Fibroblast of lung (primary cell): ENCODE data around the gene ADNP. TPM values are rescaled to one million over a fixed set of nuclear protein-coding genes. Genes with fewer than 3 reads are reported as not detected.

Experiments used
- DNase-seq, 2 donors: peaks; one replicate each; pipeline versions ENCODE4 v3.0.0 to v3.0.0-alpha.2; 2010; ENCODE audit warnings: low read depth in 2 of 2
- H2AFZ ChIP-seq: 2 replicates; pipeline ENCODE4 v1.5.1; 2012; ENCODE audit warnings: low read length, control low read depth, inconsistent platforms
- H3K27ac ChIP-seq: 2 replicates; pipeline ENCODE4 v1.5.1; 2011; ENCODE audit warnings: low read length, control low read depth; ENCODE audit not compliant: insufficient read depth
- H3K27me3 ChIP-seq: 2 replicates; pipeline ENCODE4 v1.5.1; 2011; ENCODE audit warnings: mild to moderate bottlenecking, low read length; ENCODE audit not compliant: control insufficient read depth, insufficient read depth
- H3K36me3 ChIP-seq: 2 replicates; pipeline ENCODE4 v1.5.1; 2011; ENCODE audit warnings: low read length; ENCODE audit not compliant: control insufficient read depth, insufficient read depth
- H3K4me1 ChIP-seq: 2 replicates; pipeline ENCODE4 v1.5.1; 2011; ENCODE audit warnings: low read length; ENCODE audit not compliant: control insufficient read depth, insufficient read depth; ENCODE audit errors: extremely low read depth
- H3K4me2 ChIP-seq: 2 replicates; pipeline ENCODE4 v1.5.1; 2011; ENCODE audit warnings: low read length, control low read depth; ENCODE audit not compliant: insufficient read depth; ENCODE audit errors: extremely low read depth
- H3K4me3 ChIP-seq, 4 experiments: fragments of 200-600 bp in 1 of 4; sonication (generic) in 1 of 4; replicated peaks in 1 of 4; 2 replicates each; pipeline ENCODE4 v1.5.1; 2011 to 2016; ENCODE audit warnings: low read length in 4 of 4, low read depth in 3 of 4, mild to moderate bottlenecking in 3 of 4, control low read depth in 2 of 4, inconsistent platforms in 1 of 4, mixed read lengths in 1 of 4; ENCODE audit not compliant: insufficient read depth in 1 of 4; ENCODE audit errors: control extremely low read depth in 1 of 4
- H3K79me2 ChIP-seq: 2 replicates; pipeline ENCODE4 v1.5.1; 2012; ENCODE audit warnings: mild to moderate bottlenecking, low read length, inconsistent platforms; ENCODE audit not compliant: control insufficient read depth, insufficient read depth
- H3K9ac ChIP-seq: 2 replicates; pipeline ENCODE4 v1.5.1; 2011; ENCODE audit warnings: mild to moderate bottlenecking, low read length, control low read depth; ENCODE audit not compliant: insufficient read depth
- H3K9me3 ChIP-seq: 2 replicates; pipeline ENCODE4 v1.5.1; 2012; ENCODE audit warnings: low read depth, low read length; ENCODE audit not compliant: control insufficient read depth, insufficient read depth
- H4K20me1 ChIP-seq: 2 replicates; pipeline ENCODE4 v1.5.1; 2011; ENCODE audit warnings: low read length; ENCODE audit not compliant: control insufficient read depth, insufficient read depth; ENCODE audit errors: extremely low read depth
- EZH2 ChIP-seq: IDR thresholded peaks from 2 replicates; pipeline ENCODE4 v1.5.1; 2012; ENCODE audit warnings: low read length, control low read depth, mild to moderate bottlenecking; ENCODE audit errors: missing control alignments
- polyA plus RNA-seq, 2 donors: library from polyadenylated mRNA; depleted of rRNA in 1 of 2; stranded (reverse) in 1 of 2; unstranded in 1 of 2; fragments of >200 nt; gene quantifications; 2 replicates each; pipeline ENCODE4 v1.2.1, GENCODE V29; 2011 to 2012; ENCODE audit warnings: missing spikeins in 1 of 2
- total RNA-seq: library from RNA; depleted of rRNA; stranded (reverse); fragments of >200 nt; gene quantifications from 2 replicates; pipeline ENCODE4 v1.2.1, GENCODE V29; 2014
- TF ChIP-seq, protein P1 (sequence below), 2 donors: IDR thresholded peaks in 1 of 2; conservative IDR thresholded peaks in 1 of 2; 1 replicate in 1 of 2; 2 replicates in 1 of 2; pipeline ENCODE4 v1.5.1; 2011 to 2012; ENCODE audit warnings: low read length in 2 of 2, control low read depth in 1 of 2, inconsistent platforms in 1 of 2, low read depth in 1 of 2, mild to moderate bottlenecking in 1 of 2

Gene ADNP
- total and polyA plus RNA-seq, 2 donors (not counting 1 experiment from before 2014, with no cell fraction given): 25.7 to 40.0 TPM

DNA sequence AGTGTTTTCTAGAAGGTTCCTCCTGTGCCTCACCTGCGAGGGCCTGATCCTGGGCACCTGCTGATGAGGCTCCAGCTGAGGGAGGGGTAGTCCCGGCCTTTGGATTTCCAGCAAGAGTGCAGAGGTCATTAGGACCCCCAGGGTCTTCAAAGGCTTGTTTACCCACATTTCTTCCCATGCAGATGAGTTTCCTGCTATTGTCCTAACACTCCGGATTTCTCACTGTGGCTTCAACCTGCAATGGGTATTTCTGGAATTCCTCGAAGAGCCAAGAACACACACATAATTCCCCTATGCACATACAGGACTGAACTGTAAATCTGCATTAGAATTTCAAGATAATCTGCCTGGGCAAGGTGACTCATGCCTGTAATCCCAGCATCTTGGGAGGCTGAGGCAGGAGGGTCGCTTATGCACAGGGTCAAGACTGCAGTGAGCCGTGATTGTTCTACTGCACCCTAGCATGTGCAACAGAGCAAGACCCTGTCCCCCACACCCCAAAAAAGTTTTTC is 53.9 kb downstream of the ADNP start:
- Histone ChIP-seq H3K27me3 (no peaks in the 10 kb centered on the region), H2AFZ (no peak overlapping the region), H3K4me3 (no peak overlapping the region), H3K79me2 (no peaks in the 10 kb centered on the region), H3K4me2 (no peak overlapping the region), H3K9me3 (no peaks in the 10 kb centered on the region), H3K4me1 (no peaks in the 10 kb centered on the region), H3K27ac (no peak overlapping the region), H4K20me1 (no peaks in the 10 kb centered on the region), H3K36me3 (no peaks in the 10 kb centered on the region), H3K9ac (no peak overlapping the region)
- DNase-seq: no peak
- TF ChIP-seq, protein P1, sequence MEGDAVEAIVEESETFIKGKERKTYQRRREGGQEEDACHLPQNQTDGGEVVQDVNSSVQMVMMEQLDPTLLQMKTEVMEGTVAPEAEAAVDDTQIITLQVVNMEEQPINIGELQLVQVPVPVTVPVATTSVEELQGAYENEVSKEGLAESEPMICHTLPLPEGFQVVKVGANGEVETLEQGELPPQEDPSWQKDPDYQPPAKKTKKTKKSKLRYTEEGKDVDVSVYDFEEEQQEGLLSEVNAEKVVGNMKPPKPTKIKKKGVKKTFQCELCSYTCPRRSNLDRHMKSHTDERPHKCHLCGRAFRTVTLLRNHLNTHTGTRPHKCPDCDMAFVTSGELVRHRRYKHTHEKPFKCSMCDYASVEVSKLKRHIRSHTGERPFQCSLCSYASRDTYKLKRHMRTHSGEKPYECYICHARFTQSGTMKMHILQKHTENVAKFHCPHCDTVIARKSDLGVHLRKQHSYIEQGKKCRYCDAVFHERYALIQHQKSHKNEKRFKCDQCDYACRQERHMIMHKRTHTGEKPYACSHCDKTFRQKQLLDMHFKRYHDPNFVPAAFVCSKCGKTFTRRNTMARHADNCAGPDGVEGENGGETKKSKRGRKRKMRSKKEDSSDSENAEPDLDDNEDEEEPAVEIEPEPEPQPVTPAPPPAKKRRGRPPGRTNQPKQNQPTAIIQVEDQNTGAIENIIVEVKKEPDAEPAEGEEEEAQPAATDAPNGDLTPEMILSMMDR (conservative IDR thresholded peaks at IDR 0.05 in 1 of 2, IDR thresholded peaks at IDR 0.05 in 1 of 2; ENCODE audit: low read depth in 1 of 2, low read length in 2 of 2): no peak
- TF ChIP-seq EZH2: no peak

DNA sequence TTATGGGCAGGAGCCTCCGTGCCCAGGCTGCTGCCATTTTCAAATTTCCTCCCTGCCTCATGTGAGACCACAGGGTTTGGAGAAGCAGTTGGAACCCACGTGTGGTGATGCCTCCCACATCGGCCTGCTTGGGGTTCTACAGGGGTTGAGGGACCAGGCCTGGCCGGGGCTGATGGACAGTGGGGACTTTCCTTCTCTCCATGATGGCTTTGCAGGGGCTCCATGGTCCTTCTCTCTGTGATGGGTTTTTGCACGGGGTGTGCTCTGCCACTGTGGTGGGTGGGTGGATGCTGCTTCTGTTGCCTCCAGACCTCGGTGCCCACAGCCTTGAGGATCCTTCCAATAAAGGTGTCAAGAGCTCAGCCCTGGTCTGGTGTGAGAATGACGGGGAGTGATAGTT is 54.4 kb downstream of the ADNP start:
- Histone ChIP-seq H4K20me1 (no peaks in the 10 kb centered on the region), H3K36me3 (no peaks in the 10 kb centered on the region), H3K79me2 (no peaks in the 10 kb centered on the region), H3K4me3 (no peak overlapping the region), H3K27ac (no peak overlapping the region), H3K9me3 (no peaks in the 10 kb centered on the region), H3K27me3 (no peaks in the 10 kb centered on the region), H3K4me1 (no peaks in the 10 kb centered on the region), H3K4me2 (no peak overlapping the region), H2AFZ (no peak overlapping the region), H3K9ac (no peak overlapping the region)
- TF ChIP-seq EZH2: no peak
- TF ChIP-seq, protein P1 (conservative IDR thresholded peaks at IDR 0.05 in 1 of 2, IDR thresholded peaks at IDR 0.05 in 1 of 2; ENCODE audit: low read depth in 1 of 2, low read length in 2 of 2): no peak
- DNase-seq: no peak

DNA sequence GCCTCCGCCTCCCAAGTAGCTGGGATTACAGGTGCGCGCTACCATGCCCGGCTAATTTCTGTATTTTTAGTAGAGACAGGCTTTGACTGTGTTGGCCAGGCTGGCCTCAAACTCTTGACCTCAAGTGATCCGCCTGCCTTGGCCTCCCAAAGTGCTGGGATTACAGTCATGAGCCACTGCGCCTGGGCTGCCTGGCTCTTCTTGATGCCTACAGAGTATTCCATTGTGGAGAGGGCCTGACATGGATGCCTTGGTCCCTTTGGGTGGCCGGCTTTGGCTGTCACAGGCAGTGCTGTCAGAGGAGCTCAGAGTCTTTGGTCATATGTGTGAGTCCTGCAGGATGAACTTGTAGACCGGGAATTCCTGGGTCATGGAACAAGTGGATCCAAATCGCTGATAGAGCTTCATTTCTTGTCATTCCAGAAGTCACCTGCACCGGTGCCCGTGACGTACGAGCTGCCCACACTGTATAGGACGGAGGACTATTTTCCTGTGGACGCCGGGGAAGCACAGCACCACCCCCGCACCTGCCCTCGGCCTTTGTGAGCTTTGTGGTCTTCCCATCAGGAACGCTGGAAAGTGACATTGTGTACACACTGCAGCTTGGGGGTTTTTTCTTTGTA is 55.1 kb downstream of the ADNP start:
- Histone ChIP-seq H3K4me1 (no peaks in the 10 kb centered on the region), H3K27ac (no peak overlapping the region), H3K9me3 (no peaks in the 10 kb centered on the region), H3K4me2 (no peak overlapping the region), H3K9ac (no peak overlapping the region), H3K36me3 (no peaks in the 10 kb centered on the region), H3K27me3 (no peaks in the 10 kb centered on the region), H4K20me1 (no peaks in the 10 kb centered on the region), H3K79me2 (no peaks in the 10 kb centered on the region), H2AFZ (no peak overlapping the region), H3K4me3 (no peak overlapping the region)
- TF ChIP-seq, protein P1 (conservative IDR thresholded peaks at IDR 0.05 in 1 of 2, IDR thresholded peaks at IDR 0.05 in 1 of 2; ENCODE audit: low read depth in 1 of 2, low read length in 2 of 2): no peak
- DNase-seq: no peak
